ENCODE data around the gene VAMP7. TPM values are rescaled to one million over a fixed set of nuclear protein-coding genes. Genes with fewer than 3 reads are reported as not detected.
"Not testable (repeated sequence)": the region's sequence is repeated elsewhere in the genome, so short reads cannot be mapped to it uniquely, and the experiment has no call there.

Gene VAMP7, protein sequence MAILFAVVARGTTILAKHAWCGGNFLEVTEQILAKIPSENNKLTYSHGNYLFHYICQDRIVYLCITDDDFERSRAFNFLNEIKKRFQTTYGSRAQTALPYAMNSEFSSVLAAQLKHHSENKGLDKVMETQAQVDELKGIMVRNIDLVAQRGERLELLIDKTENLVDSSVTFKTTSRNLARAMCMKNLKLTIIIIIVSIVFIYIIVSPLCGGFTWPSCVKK
- polyA plus RNA-seq (2013, experiment 1 of 2), result 40.2 TPM
- 43.9 TPM for polyA plus RNA-seq (2013, experiment 2 of 2)

- no peaks in the 10 kb centered on the region for H3K79me1 ChIP-seq (replicated peaks; ENCODE audit: low read length, poor library complexity, severe bottlenecking)
- H2BK120ac ChIP-seq (ENCODE audit: low read depth, low read length), result no peak within 1 kb of the TSS
- H3K23ac ChIP-seq (ENCODE audit: low read length in 2 of 2), result no peak within 1 kb of the TSS
- H3K9me3 ChIP-seq (ENCODE audit: control insufficient read depth, low read length), result no peaks in the 10 kb centered on the region
- no peak within 1 kb of the TSS for H2AK5ac ChIP-seq (ENCODE audit: low read length, severe bottlenecking)
- H3K27ac ChIP-seq (ENCODE audit: low read length, poor library complexity, severe bottlenecking), result no peak within 1 kb of the TSS
- H2BK12ac ChIP-seq (ENCODE audit: low read length in 2 of 2), result no peak within 1 kb of the TSS
- peak within 1 kb of the TSS; percentile 62 for H2AFZ ChIP-seq (ENCODE audit: low read depth, low read length)
- peak within 1 kb of the TSS; percentile 93 for H3K9ac ChIP-seq (ENCODE audit: low read length)
- peak within 1 kb of the TSS; percentile 72 for H3K4me2 ChIP-seq (ENCODE audit: low read length, poor library complexity, severe bottlenecking)
- H4K8ac ChIP-seq (ENCODE audit: low read length), result peak within 1 kb of the TSS; percentile 91
- peak within 1 kb of the TSS in 1 of 2 experiments; percentile 70 for H3K4ac ChIP-seq (ENCODE audit: low read depth in 1 of 2, low read length in 2 of 2)
- H2BK15ac ChIP-seq (ENCODE audit: low read depth, poor library complexity, severe bottlenecking), result peak within 1 kb of the TSS; percentile 33
- H3K18ac ChIP-seq (ENCODE audit: low read depth in 1 of 2, low read length in 2 of 2), result no peak within 1 kb of the TSS
- H3K36me3 ChIP-seq (ENCODE audit: control insufficient read depth in 1 of 2, insufficient read depth in 2 of 2, low read depth in 1 of 2, low read length in 2 of 2), result peaks cover 0 to 8% of the 10 kb centered on the region in 2 experiments
- DNase-seq, result peak; percentile 91
- H3K27me3 ChIP-seq (ENCODE audit: control insufficient read depth in 1 of 2, insufficient read depth in 1 of 2, low read length in 2 of 2), result no peaks in the 10 kb centered on the region
- peak within 1 kb of the TSS in 1 of 2 experiments; percentile 26 for H3K14ac ChIP-seq (ENCODE audit: low read length in 2 of 2)
- H3K4me3 ChIP-seq (ENCODE audit: insufficient read depth in 1 of 2, low read depth in 1 of 2, low read length in 2 of 2), result peak within 1 kb of the TSS; percentile 75 to 88
- peak within 1 kb of the TSS; percentile 74 for H4K91ac ChIP-seq (ENCODE audit: low read length)
- WGBS, result 45% methylated on average over 47 of the region's 48 CpGs
- no peak within 1 kb of the TSS for H2BK5ac ChIP-seq (ENCODE audit: low read depth, low read length, poor library complexity, severe bottlenecking)
- no peaks in the 10 kb centered on the region for H3K4me1 ChIP-seq (ENCODE audit: control insufficient read depth, insufficient read depth, low read depth, low read length)
Measured at GRCh38 chrX:155881158-155881993, at the start of gene VAMP7. VAMP7 (plus strand) TSS chrX:155881345; CDS start chrX:155889467, 8,122 bp downstream.

DNA sequence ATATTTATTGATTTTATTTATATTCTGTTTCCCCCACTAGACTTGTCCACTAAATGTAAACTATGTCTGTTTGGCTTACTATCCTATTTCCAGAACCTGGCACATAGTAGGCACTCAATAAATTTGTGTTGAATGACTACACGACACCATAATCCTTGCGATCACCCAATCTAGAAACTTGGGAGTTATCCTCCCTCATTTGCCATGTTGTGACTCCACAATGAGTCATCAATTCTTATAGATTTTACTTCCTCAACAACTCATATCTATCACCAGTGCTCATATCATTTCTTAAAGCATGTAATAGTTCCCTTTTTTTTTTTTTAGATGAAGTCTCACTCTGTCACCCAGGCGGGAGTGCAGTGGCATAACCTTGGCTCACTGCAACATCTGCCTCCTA, 39.9 kb upstream of the VAMP7 start:
- 81% methylated on average over 3 of the region's 3 CpGs for WGBS

GRCh38 chrX:155851786-155852185, 29.4 kb upstream of the VAMP7 start:
- H2BK15ac ChIP-seq (ENCODE audit: low read depth, poor library complexity, severe bottlenecking); H2BK120ac ChIP-seq (ENCODE audit: low read depth, low read length); H3K27ac ChIP-seq (ENCODE audit: low read length, poor library complexity, severe bottlenecking); H4K8ac ChIP-seq (ENCODE audit: low read length); H2AK5ac ChIP-seq (ENCODE audit: low read length, severe bottlenecking); H3K27me3 ChIP-seq (ENCODE audit: control insufficient read depth in 1 of 2, insufficient read depth in 1 of 2, low read length in 2 of 2); H3K4me1 ChIP-seq (ENCODE audit: control insufficient read depth, insufficient read depth, low read depth, low read length); H2AFZ ChIP-seq (ENCODE audit: low read depth, low read length); H3K9ac ChIP-seq (ENCODE audit: low read length); H3K4ac ChIP-seq (ENCODE audit: low read depth in 1 of 2, low read length in 2 of 2); H3K4me3 ChIP-seq (ENCODE audit: insufficient read depth in 1 of 2, low read depth in 1 of 2, low read length in 2 of 2); H2BK12ac ChIP-seq (ENCODE audit: low read length in 2 of 2); H3K14ac ChIP-seq (ENCODE audit: low read length in 2 of 2); H3K23ac ChIP-seq (ENCODE audit: low read length in 2 of 2); H3K36me3 ChIP-seq (ENCODE audit: control insufficient read depth in 1 of 2, insufficient read depth in 2 of 2, low read depth in 1 of 2, low read length in 2 of 2); H3K18ac ChIP-seq (ENCODE audit: low read depth in 1 of 2, low read length in 2 of 2); H3K9me3 ChIP-seq (ENCODE audit: control insufficient read depth, low read length); H4K91ac ChIP-seq (ENCODE audit: low read length); H2BK5ac ChIP-seq (ENCODE audit: low read depth, low read length, poor library complexity, severe bottlenecking); H3K4me2 ChIP-seq (ENCODE audit: low read length, poor library complexity, severe bottlenecking); DNase-seq; H3K79me1 ChIP-seq (replicated peaks; ENCODE audit: low read length, poor library complexity, severe bottlenecking): not testable (repeated sequence)
- 83% methylated on average over 2 of the region's 2 CpGs for WGBS

More for the DNA sequence above, 39.9 kb upstream of the VAMP7 start:
- Histone ChIP-seq H2AK5ac (ENCODE audit: low read length, severe bottlenecking) (no peak overlapping the region), H3K14ac (ENCODE audit: low read length in 2 of 2) (no peak overlapping the region), H4K91ac (ENCODE audit: low read length) (no peak overlapping the region), H2BK5ac (ENCODE audit: low read depth, low read length, poor library complexity, severe bottlenecking) (no peak overlapping the region), H3K4me3 (ENCODE audit: insufficient read depth in 1 of 2, low read depth in 1 of 2, low read length in 2 of 2) (no peak overlapping the region), H3K9me3 (ENCODE audit: control insufficient read depth, low read length) (peaks cover 5% of the 10 kb centered on the region), H2BK120ac (ENCODE audit: low read depth, low read length) (no peak overlapping the region), H3K23ac (ENCODE audit: low read length in 2 of 2) (no peak overlapping the region), H2AFZ (ENCODE audit: low read depth, low read length) (no peak overlapping the region), H3K27ac (ENCODE audit: low read length, poor library complexity, severe bottlenecking) (no peak overlapping the region), H3K18ac (ENCODE audit: low read depth in 1 of 2, low read length in 2 of 2) (no peak overlapping the region), H3K4ac (ENCODE audit: low read depth in 1 of 2, low read length in 2 of 2) (no peak overlapping the region), H4K8ac (ENCODE audit: low read length) (no peak overlapping the region), H2BK15ac (ENCODE audit: low read depth, poor library complexity, severe bottlenecking) (no peak overlapping the region), H3K27me3 (ENCODE audit: control insufficient read depth in 1 of 2, insufficient read depth in 1 of 2, low read length in 2 of 2) (no peaks in the 10 kb centered on the region), H3K9ac (ENCODE audit: low read length) (no peak overlapping the region), H3K4me1 (ENCODE audit: control insufficient read depth, insufficient read depth, low read depth, low read length) (no peaks in the 10 kb centered on the region), H3K36me3 (ENCODE audit: control insufficient read depth in 1 of 2, insufficient read depth in 2 of 2, low read depth in 1 of 2, low read length in 2 of 2) (no peaks in the 10 kb centered on the region), H3K79me1 (replicated peaks; ENCODE audit: low read length, poor library complexity, severe bottlenecking) (no peaks in the 10 kb centered on the region), H2BK12ac (ENCODE audit: low read length in 2 of 2) (no peak overlapping the region), H3K4me2 (ENCODE audit: low read length, poor library complexity, severe bottlenecking) (no peak overlapping the region)
- DNase-seq, result no peak

- Histone ChIP-seq H3K4me2 (ENCODE audit: low read length, poor library complexity, severe bottlenecking) (no peak overlapping the region), H4K91ac (ENCODE audit: low read length) (no peak overlapping the region), H3K27ac (ENCODE audit: low read length, poor library complexity, severe bottlenecking) (no peak overlapping the region), H2AK5ac (ENCODE audit: low read length, severe bottlenecking) (no peak overlapping the region), H4K8ac (ENCODE audit: low read length) (no peak overlapping the region), H3K14ac (ENCODE audit: low read length in 2 of 2) (no peak overlapping the region), H3K36me3 (ENCODE audit: control insufficient read depth in 1 of 2, insufficient read depth in 2 of 2, low read depth in 1 of 2, low read length in 2 of 2) (no peaks in the 10 kb centered on the region), H3K4me3 (ENCODE audit: insufficient read depth in 1 of 2, low read depth in 1 of 2, low read length in 2 of 2) (no peak overlapping the region), H2AFZ (ENCODE audit: low read depth, low read length) (no peak overlapping the region), H3K23ac (ENCODE audit: low read length in 2 of 2) (no peak overlapping the region), H3K18ac (ENCODE audit: low read depth in 1 of 2, low read length in 2 of 2) (no peak overlapping the region), H3K4ac (ENCODE audit: low read depth in 1 of 2, low read length in 2 of 2) (no peak overlapping the region), H3K27me3 (ENCODE audit: control insufficient read depth in 1 of 2, insufficient read depth in 1 of 2, low read length in 2 of 2) (no peaks in the 10 kb centered on the region), H2BK5ac (ENCODE audit: low read depth, low read length, poor library complexity, severe bottlenecking) (no peak overlapping the region), H2BK120ac (ENCODE audit: low read depth, low read length) (no peak overlapping the region), H3K9me3 (ENCODE audit: control insufficient read depth, low read length) (no peaks in the 10 kb centered on the region), H3K9ac (ENCODE audit: low read length) (no peak overlapping the region), H3K4me1 (ENCODE audit: control insufficient read depth, insufficient read depth, low read depth, low read length) (no peaks in the 10 kb centered on the region), H2BK12ac (ENCODE audit: low read length in 2 of 2) (no peak overlapping the region), H2BK15ac (ENCODE audit: low read depth, poor library complexity, severe bottlenecking) (no peak overlapping the region), H3K79me1 (replicated peaks; ENCODE audit: low read length, poor library complexity, severe bottlenecking) (no peaks in the 10 kb centered on the region)
- 13% methylated on average over 1 of the region's 1 CpG for WGBS
- no peak for DNase-seq
Measured at GRCh38 chrX:155857561-155857960, 23.6 kb upstream of the VAMP7 start.
